Measurements from ENCODE around the gene FLNB.

GRCh38 chr3:58155838-58156237 lies 147.6 kb downstream of the FLNB start:
- TF ChIP-seq CTCF (conservative IDR thresholded peaks at IDR 0.05; ENCODE audit: low read depth, low read length) (no peak), EZH2 (IDR thresholded peaks at IDR 0.05; ENCODE audit: borderline replicate concordance, low read depth, low read length, poor library complexity, severe bottlenecking) (no peak)

Data from A673 (cell line).